ENCODE results near the gene PRPSAP2. TPM values are rescaled to one million over a fixed set of nuclear protein-coding genes. Genes with fewer than 3 reads are reported as not detected.
A peak's percentile ranks its signal among the peaks of the same experiment; 100 is the strongest.

The PRPSAP2 gene
- total RNA-seq, 1 donor = 26.3 TPM

DNA sequence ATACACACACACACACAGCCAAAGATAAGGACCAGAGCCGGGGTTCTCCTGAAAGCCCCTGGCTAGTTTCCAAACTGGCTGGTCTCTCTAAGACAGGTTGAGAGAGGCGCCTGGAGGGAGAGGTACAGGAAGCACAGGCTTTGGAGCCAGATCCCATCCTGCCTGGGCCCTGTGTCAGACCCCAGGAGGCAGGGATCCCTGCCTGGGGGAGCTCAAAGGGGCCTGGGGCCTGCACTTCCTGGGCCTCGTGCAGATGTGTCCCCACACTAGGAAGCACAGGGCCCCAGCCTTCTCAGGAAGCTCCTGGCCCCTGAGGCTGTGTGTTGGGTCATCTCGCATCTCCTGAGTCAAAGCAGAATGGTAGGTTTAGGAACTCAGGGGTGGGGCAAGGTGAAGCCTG is 110.0 kb downstream of the PRPSAP2 start:
- no peak for DNase-seq (ENCODE audit: low read depth)
- H3K4me3 ChIP-seq (ENCODE audit: low read depth, low read length) = no peak overlapping the region
- no peak for TF ChIP-seq CTCF (IDR thresholded peaks at IDR 0.05; ENCODE audit: insufficient read depth, low read length)

DNA sequence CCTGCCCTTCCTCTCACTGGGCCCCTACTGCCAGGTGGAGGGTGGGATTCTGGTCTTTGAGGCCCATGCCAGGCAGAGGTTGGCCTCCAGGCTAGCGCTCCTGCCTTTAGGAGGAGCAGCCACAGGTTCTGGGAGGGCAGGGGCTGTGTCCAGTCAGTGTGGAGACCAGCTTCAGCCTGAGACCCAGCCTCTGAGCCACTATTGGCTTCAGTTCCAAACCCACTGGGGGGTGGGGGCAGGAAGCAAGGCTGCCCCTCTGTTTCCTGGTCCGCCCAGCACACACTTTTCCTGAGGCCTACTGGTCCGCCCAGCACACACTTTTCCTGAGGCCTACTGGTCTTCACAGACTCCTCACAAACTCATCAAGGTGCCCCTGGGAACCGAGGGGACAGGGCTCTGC is 110.4 kb downstream of the PRPSAP2 start:
- H3K4me3 ChIP-seq (ENCODE audit: low read depth, low read length) = no peak overlapping the region
- TF ChIP-seq CTCF (IDR thresholded peaks at IDR 0.05; ENCODE audit: insufficient read depth, low read length) = no peak
- no peak for DNase-seq (ENCODE audit: low read depth)

- DNase-seq (ENCODE audit: low read depth) = peak; percentile 33
- H3K4me3 ChIP-seq (ENCODE audit: low read depth, low read length) = no peak overlapping the region
- TF ChIP-seq CTCF (IDR thresholded peaks at IDR 0.05; ENCODE audit: insufficient read depth, low read length) = no peak
Observed at GRCh38 chr17:18968945-18969887, 111.3 kb downstream of the PRPSAP2 start.

GRCh38 chr17:18970582-18971480 is 112.9 kb downstream of the PRPSAP2 start:
- peak; percentile 6 for TF ChIP-seq CTCF (IDR thresholded peaks at IDR 0.05; ENCODE audit: insufficient read depth, low read length)
- H3K4me3 ChIP-seq (ENCODE audit: low read depth, low read length) = no peak overlapping the region
- no peak for DNase-seq (ENCODE audit: low read depth)

GRCh38 chr17:18971801-18972200 is 113.9 kb downstream of the PRPSAP2 start:
- no peak for DNase-seq (ENCODE audit: low read depth)
- no peak for TF ChIP-seq CTCF (IDR thresholded peaks at IDR 0.05; ENCODE audit: insufficient read depth, low read length)
- no peak overlapping the region for H3K4me3 ChIP-seq (ENCODE audit: low read depth, low read length)

DNA sequence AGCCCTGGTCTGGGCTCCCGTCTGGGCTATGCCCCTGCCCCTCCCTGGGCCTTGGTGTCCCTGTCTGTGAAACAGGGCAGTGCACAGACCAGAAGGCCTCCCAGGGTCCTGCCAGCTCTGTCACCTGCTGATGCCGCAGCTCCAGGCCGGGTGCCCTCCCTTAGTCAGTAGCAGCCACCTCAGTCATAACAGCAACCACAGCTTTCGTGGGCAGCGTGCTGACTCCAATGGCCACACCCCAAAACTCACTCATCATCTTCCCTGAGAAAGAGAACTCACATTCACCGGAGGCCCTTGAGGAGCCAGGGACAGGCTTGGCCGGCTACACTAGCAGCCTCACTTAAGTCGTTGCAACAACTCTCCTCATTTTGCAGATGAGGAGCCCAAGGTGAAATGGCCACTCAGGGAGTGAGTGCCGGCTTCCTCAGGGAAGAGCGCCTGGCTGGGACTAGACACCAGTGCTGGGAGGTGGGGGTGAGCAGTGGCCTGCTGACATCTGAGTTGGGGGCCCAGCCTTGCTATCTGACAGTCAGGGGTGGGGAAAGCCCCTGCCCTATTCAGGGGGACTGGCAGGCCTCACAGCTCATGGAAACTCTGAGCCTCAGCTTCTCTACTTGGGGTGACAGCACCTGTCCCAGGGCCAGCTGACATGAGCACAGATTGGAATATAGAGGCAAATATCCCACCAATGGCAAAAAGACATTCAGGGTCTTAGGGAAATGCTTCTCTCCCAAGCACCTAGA is 116.6 kb downstream of the PRPSAP2 start:
- TF ChIP-seq CTCF (IDR thresholded peaks at IDR 0.05; ENCODE audit: insufficient read depth, low read length) = no peak
- DNase-seq (ENCODE audit: low read depth) = no peak
- no peak overlapping the region for H3K4me3 ChIP-seq (ENCODE audit: low read depth, low read length)
